T follicular helper cell (primary cell): Measurements from ENCODE around the gene CDH4.

Experiments used
- DNase-seq: peaks from one replicate; pipeline ENCODE4 v3.0.0-alpha.2; 2020; ENCODE audit warnings: low read depth

Gene CDH4

DNA sequence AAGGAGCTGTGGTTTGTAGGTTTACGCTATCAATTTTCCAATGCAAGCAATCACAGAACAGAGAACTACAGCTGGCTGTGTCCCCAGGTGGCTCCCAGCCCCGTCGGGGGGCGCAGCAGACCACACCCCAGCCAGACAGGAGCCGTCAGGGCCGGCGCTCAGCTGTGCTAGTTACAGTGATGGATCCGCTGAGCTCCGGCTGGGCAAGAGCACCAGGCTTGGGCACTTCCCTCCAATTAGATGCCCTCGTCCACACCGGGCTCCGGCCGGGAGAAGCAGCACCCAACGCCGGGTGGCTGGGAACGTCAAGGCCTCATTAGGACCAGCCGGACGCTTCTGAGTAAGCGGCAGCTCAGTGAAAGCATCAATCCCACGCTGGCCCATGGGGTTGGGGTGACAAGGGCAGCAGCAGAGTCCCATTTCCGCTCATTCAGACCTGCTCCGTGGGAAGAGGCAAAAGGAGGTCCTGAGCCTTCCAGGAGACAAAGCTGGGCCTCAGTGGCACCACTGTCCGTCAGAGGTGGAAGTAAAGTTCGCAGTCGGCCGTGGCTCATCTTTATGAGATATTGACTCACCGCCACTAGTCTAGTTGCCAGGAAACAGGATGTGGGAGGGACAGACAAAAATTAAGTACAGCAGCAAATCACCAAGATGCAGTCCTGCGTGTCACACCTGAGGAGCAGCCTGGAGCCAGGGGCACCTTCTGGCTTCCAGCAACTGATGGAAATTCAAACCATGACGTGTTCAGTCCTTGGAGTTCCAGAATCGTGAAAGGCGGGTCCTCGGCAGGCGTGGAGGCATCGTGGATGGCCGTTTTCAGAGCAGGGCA is 649.5 kb downstream of the CDH4 start:
- no peak for DNase-seq

GRCh38 chr20:61902221-61902869 is 650.3 kb downstream of the CDH4 start:
- DNase-seq: no peak

DNA sequence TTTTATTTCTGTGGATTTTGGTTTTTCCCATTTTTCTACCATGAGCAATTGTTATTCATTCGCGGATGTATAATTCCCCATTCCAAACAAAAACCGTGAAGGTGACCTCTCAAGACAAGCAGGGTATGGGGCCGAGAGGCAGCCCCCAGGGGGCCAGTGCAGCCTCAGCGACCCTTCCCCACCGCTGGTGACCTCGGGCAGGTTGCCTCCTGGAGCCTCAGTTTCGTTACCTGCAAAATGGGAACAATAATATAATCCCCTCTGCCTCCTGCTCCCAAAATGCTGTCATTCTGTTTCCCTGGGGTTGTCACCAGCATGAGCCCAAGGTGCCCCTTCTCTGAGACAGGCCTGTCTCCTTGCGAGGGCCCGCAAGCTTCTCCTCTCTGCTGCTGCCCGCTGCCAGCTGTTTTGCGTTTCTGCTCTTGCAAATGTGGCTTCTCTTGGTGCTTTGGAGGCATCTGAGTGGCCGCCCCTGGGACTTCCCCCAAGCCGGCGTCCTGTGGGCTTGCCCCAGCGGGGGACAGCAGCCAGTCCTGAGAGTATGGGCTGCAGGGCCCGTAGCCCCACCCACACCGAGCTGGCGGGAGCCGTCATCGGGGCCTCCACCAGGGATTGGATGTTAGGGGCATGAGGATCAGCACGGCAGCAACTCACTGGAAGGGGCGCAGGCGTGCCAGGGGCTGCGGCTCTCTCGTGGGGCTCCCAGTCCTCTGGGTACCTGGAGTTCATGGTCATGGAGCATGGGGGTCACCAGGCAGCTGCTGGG is 651.7 kb downstream of the CDH4 start:
- DNase-seq: no peak

GRCh38 chr20:61904456-61904855 is 652.4 kb downstream of the CDH4 start:
- no peak for DNase-seq

GRCh38 chr20:61905781-61906523 is 653.9 kb downstream of the CDH4 start:
- no peak for DNase-seq

DNA sequence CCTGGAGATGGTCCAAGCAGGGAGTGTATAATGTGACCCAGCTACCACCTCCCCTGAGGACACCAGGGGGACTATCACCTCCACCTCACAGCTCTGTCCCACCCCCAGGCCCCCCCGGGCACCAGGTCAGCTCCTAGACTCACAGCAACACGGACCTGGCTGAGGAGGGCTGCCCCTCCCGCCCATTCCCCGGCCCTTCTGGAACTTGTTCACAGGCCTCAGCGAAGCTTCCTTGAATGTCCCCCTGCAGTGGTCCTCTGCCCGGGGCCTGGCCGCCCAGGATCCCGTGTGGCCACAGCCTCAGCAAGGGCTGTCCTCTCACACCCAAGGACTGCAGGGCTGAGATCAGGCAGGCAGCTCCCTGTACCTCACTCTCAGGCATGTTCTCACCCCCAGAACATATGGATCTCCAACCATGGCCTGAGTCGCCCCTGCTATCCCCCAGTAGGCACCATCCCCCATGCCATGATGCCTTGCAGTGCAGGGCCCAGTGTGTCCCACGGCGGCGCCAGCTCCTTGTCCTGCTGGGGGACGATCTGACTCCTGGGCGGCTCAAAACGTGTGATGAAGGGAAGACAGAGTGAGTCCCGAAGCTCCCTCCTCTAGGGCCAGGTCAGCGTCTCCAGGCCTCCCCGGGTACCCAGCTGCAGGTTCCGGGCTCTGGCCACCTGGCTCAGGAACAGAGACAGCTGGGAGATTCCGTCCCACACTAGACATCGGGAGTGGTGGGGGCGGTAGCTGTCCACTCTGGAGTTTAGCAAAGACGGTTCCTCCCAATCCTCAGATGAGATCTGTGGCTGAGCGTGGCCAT is 655.2 kb downstream of the CDH4 start:
- no peak for DNase-seq

GRCh38 chr20:61908057-61909026 is 656.3 kb downstream of the CDH4 start:
- DNase-seq: no peak

- no peak for DNase-seq
Measured at GRCh38 chr20:61909028-61909427, 657.0 kb downstream of the CDH4 start.

DNA sequence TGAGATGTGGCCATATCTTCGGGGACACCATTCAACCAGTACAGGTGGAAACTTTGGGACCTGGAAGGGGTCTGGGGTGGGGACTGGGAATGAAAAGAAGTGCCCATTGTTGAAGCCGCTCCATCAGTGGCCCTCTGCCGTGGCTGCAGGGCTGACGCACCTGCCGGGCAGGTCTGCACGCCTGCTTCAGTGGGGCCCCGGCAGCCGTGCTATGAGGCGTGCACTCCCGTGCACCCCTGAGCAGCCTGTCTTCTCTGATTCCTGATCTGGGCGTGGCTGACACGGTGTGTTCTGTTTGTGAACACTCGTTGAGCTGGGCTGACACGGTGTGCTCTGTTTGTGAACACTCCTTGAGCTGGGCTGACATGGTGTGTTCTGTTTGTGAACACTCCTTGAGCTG is 657.8 kb downstream of the CDH4 start:
- DNase-seq: no peak

- DNase-seq: no peak
Measured at GRCh38 chr20:61911824-61912223, 659.8 kb downstream of the CDH4 start.

DNA sequence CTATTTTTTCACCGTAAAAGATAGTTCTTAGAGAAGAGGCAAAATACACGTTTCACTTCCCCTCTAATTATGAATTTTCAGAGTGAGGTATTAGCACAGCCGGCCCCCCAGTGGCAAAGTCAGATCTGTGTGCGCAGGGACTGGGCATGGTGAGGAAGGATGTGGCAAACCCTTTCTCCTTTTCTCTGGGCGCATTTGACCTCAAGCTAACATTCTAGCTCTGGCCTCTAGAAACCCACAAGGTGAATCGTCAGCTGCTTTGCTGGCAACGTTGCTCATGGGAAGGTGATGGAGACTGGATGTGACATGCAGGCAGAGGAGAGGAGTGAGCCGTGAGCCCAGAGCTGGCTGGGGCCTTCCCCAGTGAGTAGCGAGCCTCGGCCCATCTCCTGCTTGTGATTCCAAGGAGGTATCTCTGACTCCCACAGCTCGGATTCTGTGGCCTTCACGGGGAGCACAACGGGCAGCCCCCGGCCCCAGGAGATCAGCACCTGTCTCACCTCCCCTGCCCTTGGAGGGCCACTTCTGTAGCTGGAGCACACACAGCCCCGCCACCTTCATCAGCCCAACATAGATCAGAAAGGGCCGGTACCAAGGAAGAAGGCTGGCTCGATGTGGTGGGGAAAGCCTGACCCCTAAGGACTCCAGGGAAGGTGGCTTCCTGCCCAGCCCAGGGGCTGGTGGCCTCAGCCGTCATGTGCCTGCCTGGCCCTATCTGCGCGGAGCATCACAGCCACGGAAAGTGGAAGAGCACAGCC is 660.8 kb downstream of the CDH4 start:
- no peak for DNase-seq

DNA sequence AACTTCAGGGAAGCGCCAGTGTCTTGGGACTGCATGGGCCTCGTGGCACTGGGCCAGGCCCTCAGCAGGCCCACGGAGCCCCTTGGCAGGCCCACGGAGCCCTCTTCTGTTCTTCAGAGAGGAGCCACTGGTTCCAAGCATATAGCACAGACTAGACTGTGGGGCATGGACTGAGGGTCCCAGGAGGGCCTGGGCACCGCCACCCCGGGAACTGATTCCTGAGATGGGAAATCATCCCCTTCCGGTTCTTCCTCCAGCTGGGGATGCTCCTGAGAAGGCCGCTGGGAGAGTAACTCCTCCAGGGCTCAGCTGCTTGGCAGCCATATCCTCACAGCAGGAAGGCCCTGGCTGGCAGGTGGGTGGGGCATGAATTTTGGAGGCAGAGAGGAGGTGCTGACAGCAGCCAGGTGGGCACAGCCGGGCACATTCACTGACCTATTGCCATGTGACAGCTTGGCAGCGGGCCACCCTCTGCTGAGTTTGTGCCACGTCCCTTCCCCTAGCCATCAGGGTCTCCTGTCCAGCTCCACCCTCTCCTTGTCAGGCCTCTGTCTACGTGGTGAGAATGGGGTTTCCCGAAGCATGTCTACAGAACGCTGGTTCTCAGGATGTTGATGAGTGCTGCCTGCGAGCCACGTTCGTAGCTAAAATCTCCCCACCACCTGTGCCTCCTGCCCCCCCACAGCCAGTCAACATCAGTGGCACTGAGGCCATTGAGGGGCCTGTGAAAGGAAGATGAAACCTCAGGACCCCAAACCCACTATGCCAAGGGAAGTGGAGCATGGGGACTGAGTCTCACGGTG is 661.6 kb downstream of the CDH4 start:
- no peak for DNase-seq

GRCh38 chr20:61915101-61915500 is 663.0 kb downstream of the CDH4 start:
- no peak for DNase-seq

GRCh38 chr20:61916318-61916891 is 664.3 kb downstream of the CDH4 start:
- DNase-seq: no peak

- DNase-seq: no peak
Measured at GRCh38 chr20:61917474-61918145, 665.5 kb downstream of the CDH4 start.

DNA sequence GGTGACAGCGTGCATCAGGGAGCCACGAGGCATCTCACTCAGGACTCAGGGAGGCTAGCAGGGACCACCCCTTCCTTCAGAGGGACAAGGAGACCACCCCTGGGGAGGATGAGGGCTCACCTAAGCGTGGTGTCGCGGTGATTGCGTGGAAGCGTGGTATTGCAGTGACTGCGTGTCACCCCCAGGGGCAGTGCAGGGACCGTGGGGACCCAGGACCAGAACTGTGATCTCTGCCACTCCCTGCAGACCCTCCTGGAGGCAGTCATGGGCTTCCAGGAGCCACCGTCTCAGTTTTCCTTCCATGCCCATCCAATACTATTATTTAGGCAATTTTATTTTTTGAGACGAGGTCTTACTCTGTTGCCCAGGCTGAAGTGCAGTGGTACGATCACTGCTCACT is 666.5 kb downstream of the CDH4 start:
- DNase-seq: no peak

DNA sequence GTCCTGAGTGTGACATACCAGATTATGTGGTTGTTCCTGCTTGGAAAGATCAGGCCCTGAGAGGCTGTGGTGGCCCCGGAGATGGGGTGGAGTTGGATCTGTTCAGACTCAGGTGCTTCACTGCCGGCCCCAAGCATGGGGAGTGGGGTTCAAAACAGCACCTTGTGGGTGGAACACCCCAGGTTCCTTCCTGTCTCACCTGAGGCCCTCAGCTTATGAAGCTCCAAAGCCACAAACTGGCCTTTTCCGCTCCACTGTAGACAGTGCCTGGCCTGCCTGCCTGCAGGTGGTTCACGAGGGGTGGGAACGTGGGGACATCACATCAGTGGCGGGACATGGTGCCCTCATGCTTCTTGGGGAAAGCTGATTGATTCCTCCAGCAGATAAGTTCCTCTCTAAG is 667.2 kb downstream of the CDH4 start:
- no peak for DNase-seq
